A549 (cell line): ENCODE measurements around the gene RGS19. TPM values are rescaled to one million over a fixed set of nuclear protein-coding genes. Genes with fewer than 3 reads are reported as not detected.

Experiments used
- ATAC-seq, 2 experiments: fragments of 200-7000 bp in 1 of 2; fragments of >200 bp in 1 of 2; cut with Nextera tagmentation in 1 of 2; cut with Tn5 transposase in 1 of 2; 3 replicates each; pipeline versions ENCODE4 v1.8.0 to v1.9.1; 2018 to 2020; ENCODE audit warnings: mild to moderate bottlenecking in 1 of 2, moderate library complexity in 1 of 2
- CTCF ChIA-PET: fragments of 300-600 bp; sonication (Branson Sonifier 250); formaldehyde crosslinking; extraction: SDS; loops from one replicate; lab custom pipeline; 2021; ENCODE audit warnings: antibody characterized with exemption, inconsistent platforms; lab: Yijun Ruan, JAX
- POLR2A ChIA-PET: fragments of 350-600 bp; formaldehyde crosslinking; extraction: SDS; loops from one replicate; lab custom pipeline; 2021; ENCODE audit warnings: antibody characterized with exemption, inconsistent platforms; lab: Yijun Ruan, JAX
- DNase-seq, 2 experiments: peaks; one replicate each; pipeline versions ENCODE4 v3.0.0 to v3.0.0-alpha.2; 2011 to 2016; ENCODE audit warnings: low read depth in 1 of 2, low spot score in 1 of 2
- FAIRE-seq: peaks from 2 replicates; lab custom pipeline; 2011; peaks lifted over from hg19 to GRCh38; lab: Jason Lieb, UNC
- H3K27ac ChIP-seq, 2 experiments: fragments of >200 bp; sonication (Bioruptor Twin); formaldehyde crosslinking; 3 replicates each; pipeline ENCODE4 v1.5.1; 2016 to 2017
- H3K4me1 ChIP-seq: fragments of >200 bp; sonication (Bioruptor Twin); formaldehyde crosslinking; 3 replicates; pipeline ENCODE4 v1.6.1; 2016
- H3K4me2 ChIP-seq: fragments of >200 bp; sonication (Bioruptor Twin); formaldehyde crosslinking; 3 replicates; pipeline ENCODE4 v1.6.1; 2016
- H3K4me3 ChIP-seq: fragments of >200 bp; sonication (Bioruptor Twin); formaldehyde crosslinking; 3 replicates; pipeline ENCODE4 v1.5.1; 2016
- H3K9me3 ChIP-seq: fragments of >200 bp; sonication (Bioruptor Twin); formaldehyde crosslinking; 3 replicates; pipeline ENCODE4 v1.6.1; 2016
- BHLHE40 ChIP-seq: IDR thresholded peaks from 2 replicates; pipeline ENCODE4 v1.6.1; 2012; ENCODE audit warnings: low read depth, low read length, inconsistent platforms
- CEBPB ChIP-seq, 2 experiments: fragments of >200 bp in 1 of 2; sonication (Bioruptor Twin) in 1 of 2; formaldehyde crosslinking in 1 of 2; IDR thresholded peaks; 2 replicates each; pipeline ENCODE4 v1.6.1; 2012 to 2016
- CHD4 ChIP-seq: fragments of 200-600 bp; sonication (generic); IDR thresholded peaks from 2 replicates; pipeline ENCODE4 v1.6.1; 2016; ENCODE audit warnings: antibody characterized with exemption, mild to moderate bottlenecking, borderline replicate concordance
- CTCF ChIP-seq: fragments of >200 bp; sonication (Bioruptor Twin); formaldehyde crosslinking; IDR thresholded peaks from 3 replicates; pipeline ENCODE4 v1.5.1; 2016
- ESRRA ChIP-seq: fragments of 150-350 bp; IDR thresholded peaks from 2 replicates; pipeline ENCODE4 v1.6.1; 2014; ENCODE audit warnings: mild to moderate bottlenecking, low read length, borderline replicate concordance
- FOSB ChIP-seq: fragments of 250-450 bp; sonication (Bioruptor Pico); IDR thresholded peaks from 2 replicates; pipeline ENCODE4 v1.5.0; 2020; ENCODE audit warnings: mild to moderate bottlenecking, moderate library complexity
- GATA3 ChIP-seq: IDR thresholded peaks from 2 replicates; pipeline ENCODE4 v1.6.1; 2012; ENCODE audit warnings: borderline replicate concordance
- HDAC2 ChIP-seq: fragments of 200-600 bp; sonication (generic); IDR thresholded peaks from 2 replicates; pipeline ENCODE4 v1.6.1; 2016
- HMGXB4 ChIP-seq: fragments of 250-450 bp; sonication (Bioruptor Pico); IDR thresholded peaks from 2 replicates; pipeline ENCODE4 v1.5.0; 2021; ENCODE audit warnings: mild to moderate bottlenecking, moderate library complexity, borderline replicate concordance
- JUNB ChIP-seq: fragments of >200 bp; sonication (Bioruptor Twin); formaldehyde crosslinking; IDR thresholded peaks from 2 replicates; pipeline ENCODE4 v1.6.1; 2016
- KDM5A ChIP-seq: fragments of 200-600 bp; sonication (generic); IDR thresholded peaks from 2 replicates; pipeline ENCODE4 v1.6.1; 2016; ENCODE audit warnings: antibody characterized with exemption, mild to moderate bottlenecking
- PHF8 ChIP-seq: fragments of 200-600 bp; sonication (generic); IDR thresholded peaks from 2 replicates; pipeline ENCODE4 v1.6.1; 2016; ENCODE audit warnings: low read depth, mild to moderate bottlenecking, antibody characterized with exemption, moderate library complexity, borderline replicate concordance
- POLR2AphosphoS2 ChIP-seq: conservative IDR thresholded peaks from 2 replicates; pipeline ENCODE4 v1.6.1; 2012; ENCODE audit warnings: low read length, improper control_type of control experiment, inconsistent platforms
- RAD21 ChIP-seq, 2 experiments: fragments of >200 bp in 1 of 2; sonication (Bioruptor Twin) in 1 of 2; formaldehyde crosslinking in 1 of 2; IDR thresholded peaks in 1 of 2; conservative IDR thresholded peaks in 1 of 2; 2 replicates in 1 of 2; 3 replicates in 1 of 2; pipeline ENCODE4 v1.6.1; 2012 to 2018; ENCODE audit warnings: inconsistent platforms in 1 of 2
- RFX5 ChIP-seq: fragments of 450-650 bp; IDR thresholded peaks from 2 replicates; pipeline ENCODE4 v1.7.1; 2014; ENCODE audit warnings: antibody characterized with exemption, mild to moderate bottlenecking, moderate library complexity
- SMC3 ChIP-seq: fragments of >200 bp; sonication (Bioruptor Twin); formaldehyde crosslinking; IDR thresholded peaks from 3 replicates; pipeline ENCODE4 v1.6.1; 2018; ENCODE audit warnings: inconsistent platforms
- SREBF2 ChIP-seq: fragments of 450-650 bp; IDR thresholded peaks from 2 replicates; pipeline ENCODE4 v1.6.1; 2014; ENCODE audit warnings: mild to moderate bottlenecking, moderate library complexity
- USF2 ChIP-seq: fragments of 450-650 bp; IDR thresholded peaks from 2 replicates; pipeline ENCODE4 v1.6.1; 2014; ENCODE audit warnings: antibody characterized with exemption
- WGBS: methylation state at CpG from one replicate; pipeline ENCODE4 v1.1.6; 2017; ENCODE audit errors: missing lambda C conversion rate; 5-methylcytosine and 5-hydroxymethylcytosine counted together
- polyA plus RNA-seq, 4 experiments: library from polyadenylated mRNA; depleted of rRNA in 3 of 4; stranded (reverse); fragments of >200 nt; fragmentation: RNase III in 1 of 4; extraction: RNeasy Plus Mini Kit Qiagen cat#74134 plus additional on column Dnase treatment in 1 of 4; gene quantifications; 2 replicates in 3 of 4; 3 replicates in 1 of 4; pipeline ENCODE4 v1.2.3, GENCODE V29; 2011 to 2017
- TF ChIP-seq, protein P1 (sequence below): fragments of 150-350 bp; IDR thresholded peaks from 2 replicates; pipeline ENCODE4 v1.6.1; 2014; ENCODE audit warnings: low read depth, mild to moderate bottlenecking, low read length
- TF ChIP-seq, protein P2 (sequence below): IDR thresholded peaks from 2 replicates; pipeline ENCODE4 v1.6.1; 2012

The RGS19 gene
- polyA plus RNA-seq, 2 of the 4 experiments (the other 2 are of a cell fraction) = 13.8 to 18.8 TPM

DNA sequence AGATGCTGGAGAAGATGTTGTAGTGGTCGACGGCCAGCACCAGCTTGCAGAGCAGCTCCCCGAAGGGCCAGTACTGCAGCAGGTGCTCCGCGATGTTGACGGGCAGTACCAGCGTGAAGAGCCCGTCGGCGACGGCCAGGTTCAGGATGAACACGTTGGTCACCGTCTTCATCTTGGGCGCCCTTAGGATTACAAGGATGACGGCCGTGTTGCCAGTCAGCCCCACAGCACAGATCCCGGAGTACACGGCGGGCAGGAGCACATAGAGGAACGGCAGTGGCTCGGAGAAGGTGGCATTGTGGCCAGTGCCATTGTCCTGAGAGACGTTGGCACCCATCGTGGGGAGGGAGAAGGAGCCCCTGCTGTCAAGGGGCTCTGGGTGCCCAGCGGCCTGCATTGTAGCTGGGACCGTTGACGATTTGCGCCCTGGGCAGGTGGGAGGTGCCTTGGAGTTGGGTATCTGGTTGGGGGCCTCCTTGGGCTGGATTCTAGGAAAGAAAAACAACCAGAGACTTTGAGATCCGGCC lies 27.2 kb upstream of the RGS19 start:
- no peak overlapping the region for H3K4me2 ChIP-seq
- ATAC-seq (no peak), FAIRE-seq (no peak)
- 0 out of 3 replicates have a peak, but pooled peaks cover 6% of the 10 kb centered on the region for H3K4me1 ChIP-seq
- H3K9me3 ChIP-seq = no peaks in the 10 kb centered on the region
- TF ChIP-seq HMGXB4 (CRISPR knock-in tag) = no peak
- TF ChIP-seq, protein P1, sequence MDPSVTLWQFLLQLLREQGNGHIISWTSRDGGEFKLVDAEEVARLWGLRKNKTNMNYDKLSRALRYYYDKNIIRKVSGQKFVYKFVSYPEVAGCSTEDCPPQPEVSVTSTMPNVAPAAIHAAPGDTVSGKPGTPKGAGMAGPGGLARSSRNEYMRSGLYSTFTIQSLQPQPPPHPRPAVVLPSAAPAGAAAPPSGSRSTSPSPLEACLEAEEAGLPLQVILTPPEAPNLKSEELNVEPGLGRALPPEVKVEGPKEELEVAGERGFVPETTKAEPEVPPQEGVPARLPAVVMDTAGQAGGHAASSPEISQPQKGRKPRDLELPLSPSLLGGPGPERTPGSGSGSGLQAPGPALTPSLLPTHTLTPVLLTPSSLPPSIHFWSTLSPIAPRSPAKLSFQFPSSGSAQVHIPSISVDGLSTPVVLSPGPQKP = no peak
- TF ChIP-seq HDAC2 = no peak
- no peak for TF ChIP-seq FOSB
- no peak for TF ChIP-seq RFX5
- TF ChIP-seq ESRRA = no peak
- no peak for TF ChIP-seq CEBPB (IDR thresholded peaks at IDR 0.05)
- TF ChIP-seq KDM5A = no peak
- no peak for TF ChIP-seq POLR2AphosphoS2
- TF ChIP-seq GATA3 = no peak
- TF ChIP-seq CHD4 = no peak
- no peak for TF ChIP-seq CTCF
- no peak for TF ChIP-seq JUNB
- no peak for TF ChIP-seq SMC3
- TF ChIP-seq PHF8 = no peak
- TF ChIP-seq USF2 = no peak
- TF ChIP-seq, all 56 proteins: peak for 0
- no peak overlapping the region for H3K27ac ChIP-seq
- WGBS = 77% methylated on average over 27 of the region's 28 CpGs
- CTCF ChIA-PET = interaction anchor here (1.2 to 7.1 kb wide), 3 partner anchors 9 to 22 kb away, joined by 4 to 63 read pairs (median 5); partner anchors contain the start of gene LKAAEAR1
- H3K4me3 ChIP-seq = no peak overlapping the region
- POLR2A ChIA-PET = no interaction called here
- DNase-seq = no peak

GRCh38 chr20:64105846-64106434 lies 26.6 kb upstream of the RGS19 start:
- TF ChIP-seq, protein P2, sequence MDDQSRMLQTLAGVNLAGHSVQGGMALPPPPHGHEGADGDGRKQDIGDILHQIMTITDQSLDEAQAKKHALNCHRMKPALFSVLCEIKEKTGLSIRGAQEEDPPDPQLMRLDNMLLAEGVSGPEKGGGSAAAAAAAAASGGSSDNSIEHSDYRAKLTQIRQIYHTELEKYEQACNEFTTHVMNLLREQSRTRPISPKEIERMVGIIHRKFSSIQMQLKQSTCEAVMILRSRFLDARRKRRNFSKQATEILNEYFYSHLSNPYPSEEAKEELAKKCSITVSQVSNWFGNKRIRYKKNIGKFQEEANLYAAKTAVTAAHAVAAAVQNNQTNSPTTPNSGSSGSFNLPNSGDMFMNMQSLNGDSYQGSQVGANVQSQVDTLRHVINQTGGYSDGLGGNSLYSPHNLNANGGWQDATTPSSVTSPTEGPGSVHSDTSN = no peak
- TF ChIP-seq RAD21 (conservative IDR thresholded peaks at IDR 0.05 in 1 of 2, IDR thresholded peaks at IDR 0.05 in 1 of 2) (no peak), SREBF2 (no peak), BHLHE40 (no peak), JUNB (no peak)
- TF ChIP-seq, all 56 proteins: peak for 0
- Histone ChIP-seq H3K4me2 (no peak overlapping the region), H3K4me3 (no peak overlapping the region), H3K9me3 (no peaks in the 10 kb centered on the region), H3K27ac (no peak overlapping the region), H3K4me1 (0 out of 3 replicates have a peak, but pooled peaks cover 6% of the 10 kb centered on the region)
- POLR2A ChIA-PET = no interaction called here
- CTCF ChIA-PET = interaction anchor here (0.6 to 7.1 kb wide), 4 partner anchors 10 to 22 kb away, joined by 3 to 63 read pairs (median 4); partner anchors contain the start of gene LKAAEAR1
- FAIRE-seq (no peak), ATAC-seq (no peak), DNase-seq (no peak)
- 77% methylated on average over 39 of the region's 39 CpGs for WGBS
